ENCODE data around the gene DUSP10.

GRCh38 chr1:221687836-221688487 lies 53.9 kb downstream of the DUSP10 start:
- TF ChIP-seq EP300 (IDR thresholded peaks at IDR 0.05): no peak
- TF ChIP-seq CTCF (IDR thresholded peaks at IDR 0.05): no peak

Measured in tibial nerve (tissue), 4 donors.